GM21423 (cell line): ENCODE data around the gene FOXB2.
"Not testable (repeated sequence)": the region's sequence is repeated elsewhere in the genome, so short reads cannot be mapped to it uniquely, and the experiment has no call there.

ENCODE experiments used
- ATAC-seq: cut with Tn5 transposase; IDR thresholded peaks from one replicate; pipeline ENCODE4 v1.9.1; 2021; ENCODE audit warnings: mild to moderate bottlenecking, moderate library complexity; ENCODE audit not compliant: unreplicated experiment

Gene FOXB2

DNA sequence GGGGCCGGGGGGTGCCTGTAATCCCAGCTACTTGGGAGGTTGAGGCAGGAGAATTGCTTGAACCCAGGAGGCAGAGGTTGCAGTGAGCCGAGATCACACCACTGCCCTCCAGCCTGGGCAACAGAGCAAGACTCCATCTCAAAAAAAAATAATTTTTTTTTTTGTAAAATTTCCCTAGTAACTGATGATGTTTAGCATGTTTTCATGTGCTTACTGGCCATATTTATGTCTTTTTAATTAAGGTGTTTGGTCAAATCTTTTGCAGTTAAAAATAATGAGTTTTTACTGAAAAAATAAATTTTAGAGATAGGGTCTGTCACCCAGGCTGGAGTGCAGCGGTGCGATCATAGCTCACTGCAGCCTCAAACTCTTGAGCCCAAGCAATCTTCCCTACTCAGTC is 24.3 kb downstream of the FOXB2 start:
- not testable (repeated sequence) for ATAC-seq

DNA sequence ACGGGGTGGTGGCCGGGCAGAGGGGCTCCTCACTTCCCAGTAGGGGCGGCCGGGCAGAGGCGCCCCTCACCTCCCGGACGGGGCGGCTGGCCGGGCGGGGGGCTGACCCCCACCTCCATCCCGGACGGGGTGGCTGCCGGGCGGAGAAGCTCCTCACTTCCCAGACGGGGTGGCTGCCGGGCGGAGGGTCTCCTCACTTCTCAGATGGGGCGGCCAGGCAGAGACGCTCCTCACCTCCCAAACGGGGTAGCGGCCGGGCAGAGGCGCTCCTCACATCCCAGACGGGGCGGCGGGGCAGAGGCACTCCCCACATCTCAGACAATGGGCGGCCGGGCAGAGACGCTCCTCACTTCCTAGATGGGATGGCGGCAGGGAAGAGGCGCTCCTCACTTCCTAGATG is 41.2 kb downstream of the FOXB2 start:
- ATAC-seq = not testable (repeated sequence)

DNA sequence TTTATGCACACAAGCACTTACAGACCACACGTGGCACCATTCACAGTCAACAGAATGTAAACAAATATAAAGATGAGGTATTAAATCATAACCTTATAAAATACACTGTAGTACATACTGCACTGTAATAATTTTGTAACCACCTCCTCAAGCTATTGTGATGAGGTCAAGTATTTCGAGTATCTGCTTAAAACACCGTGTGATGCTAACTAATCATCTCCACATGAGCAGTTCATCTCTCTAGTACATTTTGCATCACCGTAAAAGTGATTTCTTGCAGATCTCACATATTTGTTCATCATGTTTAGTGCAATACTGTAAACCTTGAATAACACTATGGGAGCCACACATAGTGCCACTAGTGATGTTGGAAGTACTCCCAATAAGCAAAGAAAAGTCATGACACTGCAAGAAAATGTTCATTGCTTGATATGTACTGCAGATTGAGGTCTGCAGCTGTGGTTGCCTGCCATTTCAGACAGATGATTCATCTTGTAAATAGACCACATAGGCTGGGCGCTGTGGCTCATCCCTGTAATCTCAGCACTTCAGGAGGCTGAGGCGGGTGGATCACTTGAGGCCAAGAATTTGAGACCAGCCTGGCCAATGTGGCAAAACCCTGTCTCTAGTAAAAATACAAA is 44.3 kb downstream of the FOXB2 start:
- ATAC-seq = no peak

- ATAC-seq = no peak
Observed at GRCh38 chr9:77066388-77066787, 46.9 kb downstream of the FOXB2 start.
